Measurements from ENCODE around the gene LIMA1.

- TF ChIP-seq POLR2A (IDR thresholded peaks at IDR 0.05; ENCODE audit: low read length), result no peak
- no peak for TF ChIP-seq GATA1 (IDR thresholded peaks at IDR 0.05; ENCODE audit: low read depth, low read length)
These were observed 79.6 kb downstream of the LIMA1 start for GRCh38 chr12:50203691-50204090.

Data from erythroblast (primary cell).